Measurements from ENCODE around the gene TCOF1.

Gene TCOF1

DNA sequence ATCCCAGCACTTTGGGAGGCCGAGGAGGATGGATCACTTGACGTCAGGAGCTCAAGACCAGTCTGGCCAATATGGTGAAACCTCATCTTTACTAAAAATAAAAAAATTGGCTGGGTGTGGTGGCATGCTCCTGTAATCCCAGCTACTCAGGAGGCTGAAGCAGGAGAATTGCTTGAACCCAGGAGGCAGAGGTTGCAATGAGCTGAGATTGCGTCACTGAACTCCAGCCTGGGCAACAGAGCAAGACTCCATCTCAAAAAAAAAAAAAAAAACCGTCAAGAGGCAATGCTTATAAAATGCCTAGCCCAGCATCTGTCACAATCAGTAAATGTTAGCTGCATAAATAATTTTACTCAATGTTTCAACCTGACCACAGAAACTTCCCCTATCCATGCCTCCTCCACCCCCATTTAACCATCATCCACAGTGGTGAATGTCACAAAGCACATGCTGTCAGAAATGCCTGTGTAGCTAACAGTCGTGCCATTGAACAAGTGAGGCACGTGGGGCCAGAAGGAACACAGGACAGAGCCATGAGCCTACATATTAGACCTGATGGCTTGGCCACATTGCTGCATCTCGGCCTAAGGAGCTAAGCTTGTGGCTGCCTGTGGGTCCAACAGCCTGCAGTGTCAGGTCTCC is 16.8 kb upstream of the TCOF1 start:
- no peak overlapping the region for H3K4me3 ChIP-seq (replicated peaks; ENCODE audit: insufficient read depth, low read length)
- DNase-seq (ENCODE audit: low read depth in 1 of 2, low spot score in 1 of 2), result peak in 1 of 2 experiments; percentile 33
- H3K27ac ChIP-seq (replicated peaks), result no peak overlapping the region
- no peaks in the 10 kb centered on the region for H3K27me3 ChIP-seq (ENCODE audit: insufficient read depth, poor library complexity, severe bottlenecking)
- TF ChIP-seq, protein P1, sequence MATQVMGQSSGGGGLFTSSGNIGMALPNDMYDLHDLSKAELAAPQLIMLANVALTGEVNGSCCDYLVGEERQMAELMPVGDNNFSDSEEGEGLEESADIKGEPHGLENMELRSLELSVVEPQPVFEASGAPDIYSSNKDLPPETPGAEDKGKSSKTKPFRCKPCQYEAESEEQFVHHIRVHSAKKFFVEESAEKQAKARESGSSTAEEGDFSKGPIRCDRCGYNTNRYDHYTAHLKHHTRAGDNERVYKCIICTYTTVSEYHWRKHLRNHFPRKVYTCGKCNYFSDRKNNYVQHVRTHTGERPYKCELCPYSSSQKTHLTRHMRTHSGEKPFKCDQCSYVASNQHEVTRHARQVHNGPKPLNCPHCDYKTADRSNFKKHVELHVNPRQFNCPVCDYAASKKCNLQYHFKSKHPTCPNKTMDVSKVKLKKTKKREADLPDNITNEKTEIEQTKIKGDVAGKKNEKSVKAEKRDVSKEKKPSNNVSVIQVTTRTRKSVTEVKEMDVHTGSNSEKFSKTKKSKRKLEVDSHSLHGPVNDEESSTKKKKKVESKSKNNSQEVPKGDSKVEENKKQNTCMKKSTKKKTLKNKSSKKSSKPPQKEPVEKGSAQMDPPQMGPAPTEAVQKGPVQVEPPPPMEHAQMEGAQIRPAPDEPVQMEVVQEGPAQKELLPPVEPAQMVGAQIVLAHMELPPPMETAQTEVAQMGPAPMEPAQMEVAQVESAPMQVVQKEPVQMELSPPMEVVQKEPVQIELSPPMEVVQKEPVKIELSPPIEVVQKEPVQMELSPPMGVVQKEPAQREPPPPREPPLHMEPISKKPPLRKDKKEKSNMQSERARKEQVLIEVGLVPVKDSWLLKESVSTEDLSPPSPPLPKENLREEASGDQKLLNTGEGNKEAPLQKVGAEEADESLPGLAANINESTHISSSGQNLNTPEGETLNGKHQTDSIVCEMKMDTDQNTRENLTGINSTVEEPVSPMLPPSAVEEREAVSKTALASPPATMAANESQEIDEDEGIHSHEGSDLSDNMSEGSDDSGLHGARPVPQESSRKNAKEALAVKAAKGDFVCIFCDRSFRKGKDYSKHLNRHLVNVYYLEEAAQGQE (IDR thresholded peaks at IDR 0.05; ENCODE audit: insufficient replicate concordance, low read depth), result no peak
- TF ChIP-seq POLR2AphosphoS5 (IDR thresholded peaks at IDR 0.05; ENCODE audit: low read depth), result no peak
- no peak for TF ChIP-seq SPI1 (IDR thresholded peaks at IDR 0.05; ENCODE audit: borderline replicate concordance, low read depth)

DNA sequence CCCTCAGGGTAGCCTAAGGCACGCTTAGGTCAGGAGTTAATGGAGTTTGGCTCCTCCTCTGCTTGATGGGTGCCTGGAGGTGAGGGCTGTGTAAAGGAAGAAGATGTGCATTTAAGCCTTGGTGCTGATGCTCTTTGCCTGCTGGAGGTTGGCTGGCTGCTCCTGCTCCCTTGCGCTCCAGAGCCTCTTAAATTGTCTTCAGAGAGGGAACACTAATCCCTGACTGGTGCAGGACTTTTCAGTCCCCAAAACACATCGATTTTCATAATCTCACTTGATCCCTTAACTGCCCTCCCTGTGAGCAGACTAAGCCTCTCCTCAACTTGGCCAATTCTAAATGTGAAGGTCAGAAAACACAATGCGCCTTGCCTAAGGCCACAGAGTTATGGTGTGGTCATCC is 16.2 kb upstream of the TCOF1 start:
- Histone ChIP-seq H3K27me3 (ENCODE audit: insufficient read depth, poor library complexity, severe bottlenecking) (no peaks in the 10 kb centered on the region), H3K27ac (replicated peaks) (no peak overlapping the region), H3K4me3 (replicated peaks; ENCODE audit: insufficient read depth, low read length) (no peak overlapping the region)
- TF ChIP-seq, protein P2, sequence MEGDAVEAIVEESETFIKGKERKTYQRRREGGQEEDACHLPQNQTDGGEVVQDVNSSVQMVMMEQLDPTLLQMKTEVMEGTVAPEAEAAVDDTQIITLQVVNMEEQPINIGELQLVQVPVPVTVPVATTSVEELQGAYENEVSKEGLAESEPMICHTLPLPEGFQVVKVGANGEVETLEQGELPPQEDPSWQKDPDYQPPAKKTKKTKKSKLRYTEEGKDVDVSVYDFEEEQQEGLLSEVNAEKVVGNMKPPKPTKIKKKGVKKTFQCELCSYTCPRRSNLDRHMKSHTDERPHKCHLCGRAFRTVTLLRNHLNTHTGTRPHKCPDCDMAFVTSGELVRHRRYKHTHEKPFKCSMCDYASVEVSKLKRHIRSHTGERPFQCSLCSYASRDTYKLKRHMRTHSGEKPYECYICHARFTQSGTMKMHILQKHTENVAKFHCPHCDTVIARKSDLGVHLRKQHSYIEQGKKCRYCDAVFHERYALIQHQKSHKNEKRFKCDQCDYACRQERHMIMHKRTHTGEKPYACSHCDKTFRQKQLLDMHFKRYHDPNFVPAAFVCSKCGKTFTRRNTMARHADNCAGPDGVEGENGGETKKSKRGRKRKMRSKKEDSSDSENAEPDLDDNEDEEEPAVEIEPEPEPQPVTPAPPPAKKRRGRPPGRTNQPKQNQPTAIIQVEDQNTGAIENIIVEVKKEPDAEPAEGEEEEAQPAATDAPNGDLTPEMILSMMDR (IDR thresholded peaks at IDR 0.05; ENCODE audit: insufficient read depth, low read length), result no peak
- DNase-seq (ENCODE audit: low read depth in 1 of 2, low spot score in 1 of 2), result no peak

DNA sequence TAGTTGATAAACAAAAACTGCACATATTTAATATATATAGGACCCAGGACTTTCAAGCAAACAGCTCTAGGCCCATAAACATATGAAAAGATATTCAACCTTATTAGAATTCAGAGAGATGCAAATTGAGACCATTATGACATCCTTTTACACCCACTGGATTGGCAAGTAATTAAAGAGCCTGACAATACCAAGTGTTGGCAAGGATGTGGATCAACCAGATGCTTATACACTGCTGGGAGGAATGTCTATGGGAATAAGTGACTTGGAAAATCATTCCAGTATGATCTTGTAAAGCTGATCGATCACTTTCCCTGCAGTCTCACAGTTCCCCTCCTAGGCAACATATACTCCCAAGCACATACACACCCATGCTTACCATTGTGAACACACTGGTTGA is 15.5 kb upstream of the TCOF1 start:
- DNase-seq (ENCODE audit: low read depth in 1 of 2, low spot score in 1 of 2), result no peak
- TF ChIP-seq GABPA (IDR thresholded peaks at IDR 0.05; ENCODE audit: low read depth) (no peak), POLR2AphosphoS5 (IDR thresholded peaks at IDR 0.05; ENCODE audit: low read depth) (no peak), SPI1 (IDR thresholded peaks at IDR 0.05; ENCODE audit: borderline replicate concordance, low read depth) (no peak)
- TF ChIP-seq, protein P1 (IDR thresholded peaks at IDR 0.05; ENCODE audit: insufficient replicate concordance, low read depth), result no peak
- TF ChIP-seq, protein P2 (IDR thresholded peaks at IDR 0.05; ENCODE audit: insufficient read depth, low read length), result no peak
- Histone ChIP-seq H3K27ac (replicated peaks) (no peak overlapping the region), H3K4me3 (replicated peaks; ENCODE audit: insufficient read depth, low read length) (no peak overlapping the region), H3K27me3 (ENCODE audit: insufficient read depth, poor library complexity, severe bottlenecking) (no peaks in the 10 kb centered on the region)

DNA sequence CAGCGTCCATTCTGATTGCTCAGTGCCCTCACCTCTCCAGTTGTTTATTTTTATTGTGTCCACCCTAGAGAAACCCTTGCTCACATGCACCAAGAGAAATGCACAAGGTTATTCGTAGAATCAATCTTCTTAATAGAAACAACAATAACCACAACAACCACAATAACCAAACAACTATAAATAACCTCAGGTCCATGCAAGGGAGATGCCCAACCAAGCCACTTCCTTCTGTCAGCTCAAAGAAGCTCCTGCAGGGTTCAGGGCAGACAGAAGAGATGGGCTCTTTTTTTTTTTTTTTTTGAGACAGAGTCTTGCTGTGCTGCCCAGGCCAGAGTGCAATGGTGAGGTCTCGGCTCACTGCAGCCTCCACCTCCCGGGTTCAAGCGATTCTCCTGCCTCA is 14.9 kb upstream of the TCOF1 start:
- TF ChIP-seq GABPA (IDR thresholded peaks at IDR 0.05; ENCODE audit: low read depth), result no peak
- no peak for TF ChIP-seq SPI1 (IDR thresholded peaks at IDR 0.05; ENCODE audit: borderline replicate concordance, low read depth)
- TF ChIP-seq, protein P2 (IDR thresholded peaks at IDR 0.05; ENCODE audit: insufficient read depth, low read length), result no peak
- H3K27ac ChIP-seq (replicated peaks), result no peak overlapping the region
- no peak overlapping the region for H3K4me3 ChIP-seq (replicated peaks; ENCODE audit: insufficient read depth, low read length)
- no peak for DNase-seq (ENCODE audit: low read depth in 1 of 2, low spot score in 1 of 2)
- H3K27me3 ChIP-seq (ENCODE audit: insufficient read depth, poor library complexity, severe bottlenecking), result no peaks in the 10 kb centered on the region
